MV-4-11 (cell line): ENCODE results near the gene SULT1E1.

Source experiments
- DNase-seq: peaks from one replicate; lab custom pipeline; 2025; lab: John Stamatoyannopoulos, UW

Gene SULT1E1

GRCh38 chr4:69860052-69860451 is at the start of gene SULT1E1:
Gene SULT1E1 (minus strand): TSS chr4:69860145. CDS start chr4:69857644, 2,501 bp downstream.
- DNase-seq: no peak

- peak; percentile 65 for DNase-seq
Measured at GRCh38 chr4:69909195-69909594, 49.2 kb upstream of the SULT1E1 start.

GRCh38 chr4:69907151-69907550 is 47.2 kb upstream of the SULT1E1 start:
- no peak for DNase-seq

DNA sequence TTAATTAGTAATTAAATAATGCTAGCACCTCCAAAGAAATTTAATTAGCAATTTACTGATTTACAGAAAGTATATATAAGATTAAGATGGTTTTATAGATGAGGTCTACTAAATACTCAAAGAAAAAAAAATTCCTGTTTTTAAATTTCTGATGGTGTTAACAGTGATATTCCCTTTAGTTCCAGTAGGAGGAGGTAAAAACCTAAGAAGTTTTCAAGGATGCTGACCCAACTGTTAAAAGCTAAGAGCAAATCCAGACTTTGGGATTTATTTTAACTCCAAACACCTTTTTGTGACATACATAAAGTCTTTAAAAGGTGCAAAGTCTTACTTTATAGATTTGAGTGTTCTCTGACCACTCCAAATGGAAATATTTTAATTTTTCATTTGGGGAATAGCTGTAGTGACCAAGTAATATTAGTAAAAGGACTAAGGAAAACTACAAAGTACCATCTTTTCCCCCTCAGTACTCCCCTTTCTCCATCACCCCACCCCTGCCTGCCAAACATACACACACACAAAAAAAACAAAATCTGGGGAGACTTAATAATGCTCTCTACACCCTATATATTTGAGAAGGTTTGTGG is 36.7 kb upstream of the SULT1E1 start:
- no peak for DNase-seq

- DNase-seq: no peak
Measured at GRCh38 chr4:69894721-69895120, 34.8 kb upstream of the SULT1E1 start.

- no peak for DNase-seq
Measured at GRCh38 chr4:69894186-69894585, 34.2 kb upstream of the SULT1E1 start.

DNA sequence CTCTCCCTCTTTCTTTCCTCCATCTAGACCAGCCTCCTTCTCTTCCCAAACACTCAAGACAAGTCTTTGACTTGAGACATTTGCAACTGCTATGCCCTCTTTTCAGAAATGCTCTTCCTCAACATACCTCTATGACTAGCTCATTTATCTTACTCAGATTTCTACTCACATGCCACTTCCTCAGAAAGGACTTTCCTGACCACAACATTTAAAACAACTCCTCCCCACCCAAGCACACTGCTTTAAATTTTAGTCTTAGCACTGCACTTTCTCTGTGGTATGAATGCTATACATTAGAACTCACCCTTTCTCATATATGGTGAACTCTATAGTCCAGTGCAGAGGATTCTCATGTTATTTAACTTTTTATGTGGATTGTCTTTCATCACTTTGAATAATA is 28.4 kb upstream of the SULT1E1 start:
- no peak for DNase-seq

DNA sequence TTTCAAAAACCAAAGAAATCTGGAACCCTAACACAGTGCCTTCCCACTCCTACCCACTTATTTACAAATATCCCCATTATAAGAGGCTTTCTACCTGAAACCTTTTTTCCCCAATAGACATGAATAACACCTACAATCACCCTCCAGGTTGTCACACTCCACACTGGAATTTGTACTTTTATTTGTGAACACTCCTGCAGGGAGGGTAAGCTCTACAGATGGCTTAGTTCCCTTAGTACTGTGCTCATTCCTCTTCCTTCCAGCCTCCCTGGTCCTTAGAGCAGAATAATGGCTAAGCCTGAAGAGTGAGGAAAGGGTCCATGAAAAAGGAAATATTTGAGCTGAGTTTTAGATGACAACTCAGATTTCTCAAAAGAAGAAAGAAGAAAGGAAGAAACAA is 22.2 kb upstream of the SULT1E1 start:
- no peak for DNase-seq

DNA sequence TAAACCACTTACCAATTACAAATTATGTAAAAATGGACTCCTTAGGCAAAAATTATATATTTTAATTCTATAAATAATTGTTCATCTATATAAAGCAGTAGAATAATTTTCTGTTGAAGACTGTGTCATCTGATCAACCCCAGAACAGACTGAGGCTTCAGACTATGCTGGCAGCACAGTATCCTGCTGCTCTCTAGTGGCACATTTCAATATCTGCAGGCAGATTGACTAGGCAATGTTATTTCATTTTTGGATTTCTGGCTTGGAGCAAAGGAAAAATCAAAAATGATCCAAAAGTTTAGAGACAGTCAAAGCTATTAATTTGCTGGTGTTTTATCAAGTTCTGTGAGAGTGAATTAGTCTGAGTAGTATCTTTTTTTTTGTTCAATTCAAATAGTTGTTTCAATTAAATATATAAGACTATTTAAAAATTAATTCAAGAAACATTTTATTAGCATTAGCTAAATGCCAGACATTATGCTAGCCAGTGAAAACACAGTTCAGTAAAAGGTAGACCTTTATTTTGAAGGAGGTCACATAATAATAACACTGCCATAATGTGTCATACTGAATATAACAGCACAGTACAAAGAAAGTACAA is 21.3 kb upstream of the SULT1E1 start:
- DNase-seq: peak; percentile 31

DNA sequence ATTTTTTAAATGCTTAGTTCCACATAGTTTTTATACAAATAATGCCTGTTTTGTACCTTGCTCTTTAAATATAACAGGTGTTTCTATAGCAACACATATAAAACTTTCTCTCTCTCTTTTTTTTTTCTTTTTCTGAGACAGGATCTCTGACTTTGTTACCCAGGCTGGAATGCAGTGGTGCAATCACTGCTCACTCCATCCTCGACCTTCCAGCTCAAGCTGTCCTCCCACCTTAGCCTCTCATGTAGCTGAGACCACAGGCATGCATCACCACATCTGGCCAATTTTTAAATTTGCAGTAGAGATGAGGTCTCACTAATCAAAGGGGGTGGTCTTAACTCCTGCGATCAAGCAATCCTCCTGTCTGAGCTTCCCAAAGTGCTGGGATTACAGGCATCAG is 18.3 kb upstream of the SULT1E1 start:
- DNase-seq: no peak

- DNase-seq: no peak
Measured at GRCh38 chr4:69877453-69877852, 17.5 kb upstream of the SULT1E1 start.

DNA sequence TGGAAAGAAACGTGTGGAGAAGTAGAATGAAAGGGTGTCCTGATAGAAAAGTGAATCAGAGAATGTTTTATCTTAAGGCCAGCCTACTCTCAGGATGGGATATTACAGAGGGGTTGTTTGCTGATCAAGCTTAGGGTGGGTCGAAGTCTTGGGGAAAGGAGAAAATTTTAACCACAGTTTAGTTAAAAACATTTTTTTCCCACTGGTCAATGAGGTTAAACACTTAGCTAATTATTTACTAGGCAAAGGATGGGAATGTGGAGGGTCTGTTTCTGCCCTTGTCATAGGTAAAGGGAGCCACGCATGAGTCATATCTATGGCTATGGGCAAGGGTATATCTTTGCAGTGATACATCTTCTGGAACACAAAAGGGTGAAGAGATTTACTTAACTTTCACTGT is 16.1 kb upstream of the SULT1E1 start:
- DNase-seq: no peak

GRCh38 chr4:69875576-69875975 is 15.6 kb upstream of the SULT1E1 start:
- DNase-seq: no peak

GRCh38 chr4:69874507-69874906 is 14.6 kb upstream of the SULT1E1 start:
- no peak for DNase-seq

DNA sequence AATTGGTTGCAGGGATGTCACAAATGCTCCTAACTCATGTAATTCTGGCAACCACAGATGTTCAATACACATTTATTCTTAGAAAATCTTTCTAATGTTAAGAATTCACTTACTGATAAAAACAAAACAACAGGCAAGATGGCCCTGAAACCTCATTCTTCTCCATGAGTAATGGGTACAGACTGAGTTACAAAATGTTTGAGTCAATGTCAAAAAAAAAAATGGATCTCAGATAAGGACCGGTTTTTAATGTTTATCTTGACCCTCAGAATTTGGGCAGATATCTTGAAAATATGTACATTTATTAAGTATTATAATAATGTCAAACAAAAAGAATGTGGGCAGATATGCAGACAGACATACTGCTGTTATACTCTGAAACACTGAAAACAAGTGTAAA is 1.8 kb upstream of the SULT1E1 start:
- no peak for DNase-seq

DNA sequence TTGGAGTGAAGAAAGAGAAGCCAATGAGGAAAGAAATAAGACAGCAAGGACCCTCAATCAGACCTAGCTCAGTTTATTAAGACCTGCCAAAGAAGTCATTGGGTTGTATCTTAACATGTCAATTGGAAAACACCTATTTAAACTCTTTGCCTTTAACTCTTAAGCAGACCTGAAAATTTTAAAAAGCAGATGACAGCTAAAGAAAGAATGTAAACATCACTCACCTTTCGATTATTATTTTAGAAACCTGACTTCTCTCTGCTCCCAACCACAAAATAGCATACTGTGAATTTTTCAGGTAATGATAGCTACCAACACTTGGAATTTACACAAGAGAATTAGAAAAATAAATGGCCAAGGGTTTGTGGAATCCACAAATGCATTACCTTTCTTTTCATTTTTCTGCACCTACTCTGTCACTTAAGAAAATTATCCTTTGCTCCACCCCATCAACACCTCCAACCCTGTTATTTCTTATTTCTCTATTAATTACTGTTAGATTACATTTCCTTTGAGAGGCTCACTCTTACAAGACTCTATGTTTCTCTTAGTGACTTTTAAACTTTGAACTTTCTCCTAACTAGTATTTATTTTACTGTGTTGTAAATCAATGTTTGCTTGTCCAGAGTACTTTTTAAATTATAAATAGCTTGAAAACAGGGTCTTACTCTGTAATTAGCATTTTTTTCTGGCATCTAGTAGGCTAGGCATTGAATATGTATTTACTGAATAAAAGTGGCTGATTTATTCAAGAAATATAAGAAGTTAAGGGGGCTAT is 765 bp upstream of the SULT1E1 start:
- DNase-seq: no peak

GRCh38 chr4:69859140-69859685 is 732 bp downstream of the SULT1E1 start:
- DNase-seq: no peak

DNA sequence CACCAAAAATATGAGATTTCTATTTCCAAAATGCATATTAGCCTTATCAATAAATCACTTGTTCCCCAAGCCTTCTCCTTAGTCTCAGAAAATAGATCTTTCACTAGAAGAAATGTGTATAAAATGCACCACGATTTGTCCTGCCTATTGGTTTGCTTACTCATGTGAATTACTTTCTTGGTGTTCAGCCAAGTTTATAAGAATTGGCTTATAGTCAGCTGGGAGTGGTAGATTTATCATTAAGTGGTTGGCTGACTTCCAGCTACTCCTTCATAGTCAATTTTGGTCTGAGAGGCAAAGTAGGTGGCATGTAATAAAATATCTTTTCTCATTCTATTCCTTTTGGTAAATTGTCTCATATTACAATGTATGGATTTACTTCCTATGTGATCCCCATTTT is 1.3 kb downstream of the SULT1E1 start:
- DNase-seq: no peak

GRCh38 chr4:69855822-69856221 is 4.1 kb downstream of the SULT1E1 start:
- DNase-seq: no peak

GRCh38 chr4:69849969-69850368 is 10.0 kb downstream of the SULT1E1 start:
- DNase-seq: no peak

DNA sequence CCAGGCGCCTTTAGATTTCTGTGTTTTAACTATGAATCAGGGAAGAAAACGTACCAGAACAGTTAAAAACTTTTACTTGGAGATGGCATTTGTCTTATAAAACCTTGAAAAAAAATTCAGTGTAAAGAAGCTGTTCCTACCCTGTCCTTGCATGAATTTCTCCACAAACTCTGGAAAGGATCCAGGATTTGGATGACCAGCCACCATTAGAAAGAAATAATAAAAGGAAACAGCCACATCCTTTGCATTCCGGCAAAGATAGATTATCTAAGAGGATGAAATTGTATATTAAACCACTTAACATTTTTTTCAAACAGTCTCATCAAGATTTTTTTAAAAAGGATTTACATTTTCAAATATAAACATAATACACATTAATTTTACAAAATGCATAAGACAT is 10.6 kb downstream of the SULT1E1 start:
- no peak for DNase-seq

DNA sequence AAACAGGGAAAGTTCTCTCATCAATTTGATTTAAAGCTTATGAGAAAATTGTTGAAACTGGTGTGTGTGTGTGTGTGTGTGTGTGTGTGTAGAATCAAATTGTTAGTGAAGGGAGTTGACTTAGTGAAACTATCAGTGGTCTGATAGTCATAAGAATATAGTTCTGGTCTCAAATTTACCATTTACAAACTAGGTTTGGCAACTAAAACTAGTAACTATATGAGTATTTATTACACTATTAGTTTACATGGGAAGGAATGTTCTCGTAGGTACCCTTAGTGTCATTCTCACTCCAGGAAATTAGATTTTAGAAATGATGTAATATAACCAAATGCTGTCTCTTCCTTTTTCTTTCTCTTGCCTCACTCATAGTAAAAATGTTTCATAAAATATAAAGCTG is 11.9 kb downstream of the SULT1E1 start:
- no peak for DNase-seq

- no peak for DNase-seq
Measured at GRCh38 chr4:69843932-69844331, 16.0 kb downstream of the SULT1E1 start.
